ENCODE results near the gene SLC17A2. TPM values are rescaled to one million over a fixed set of nuclear protein-coding genes. Genes with fewer than 3 reads are reported as not detected.
"Not testable (repeated sequence)": the region's sequence is repeated elsewhere in the genome, so short reads cannot be mapped to it uniquely, and the experiment has no call there.

SLC17A2 gene
- total and polyA plus RNA-seq, 5 donors from 2014 or later: not detected

DNA sequence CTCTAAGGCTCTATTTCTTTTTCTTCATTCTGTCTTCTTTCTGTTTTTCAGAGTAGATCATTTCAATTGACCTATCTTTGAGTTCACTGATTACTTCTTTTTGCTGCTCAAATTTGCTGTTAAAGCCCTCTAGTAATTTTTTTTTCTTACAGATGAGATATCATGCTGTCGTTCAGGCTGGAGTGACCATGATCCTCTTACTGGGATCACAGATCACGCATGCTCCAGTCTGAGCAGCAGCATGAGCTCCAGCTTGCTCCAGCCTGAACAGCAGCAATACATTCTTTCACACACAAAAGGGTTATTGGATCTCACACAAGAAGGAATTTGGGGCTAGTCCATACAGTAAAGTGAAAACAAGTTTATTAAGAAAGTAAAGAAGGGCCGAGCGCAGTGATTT lies 19.8 kb upstream of the SLC17A2 start:
- no peak for DNase-seq
- H3K4me1 ChIP-seq (ENCODE audit: control insufficient read depth, insufficient read depth, low read length, poor library complexity, severe bottlenecking): no peaks in the 10 kb centered on the region
- no peaks in the 10 kb centered on the region for H3K9me3 ChIP-seq (ENCODE audit: control insufficient read depth in 2 of 2, low read length in 2 of 2)
- H3K36me3 ChIP-seq (ENCODE audit: control insufficient read depth, insufficient read depth, low read length): no peaks in the 10 kb centered on the region
- H3K9me3 Mint-ChIP-seq: peaks cover 0 to 7% (median 2%) of the 10 kb centered on the region in 7 donors
- no peak overlapping the region for H3K27ac Mint-ChIP-seq
- ATAC-seq (ENCODE audit: low read depth in 2 of 2): no peak
- peaks cover 2% of the 10 kb centered on the region for H3K27me3 ChIP-seq (ENCODE audit: control insufficient read depth, insufficient read depth, low read length)
- H3K4me3 ChIP-seq (ENCODE audit: low read depth, low read length): no peak overlapping the region
- no peak overlapping the region for H3K4me3 Mint-ChIP-seq
- peaks cover 2 to 15% (median 5%) of the 10 kb centered on the region in 4 donors for H3K4me1 Mint-ChIP-seq
- H3K27ac ChIP-seq (ENCODE audit: insufficient read depth, low read length, poor library complexity, severe bottlenecking): no peak overlapping the region
- peaks cover 7% of the 10 kb centered on the region for H3K27me3 Mint-ChIP-seq
- no peaks in the 10 kb centered on the region for H3K36me3 Mint-ChIP-seq

DNA sequence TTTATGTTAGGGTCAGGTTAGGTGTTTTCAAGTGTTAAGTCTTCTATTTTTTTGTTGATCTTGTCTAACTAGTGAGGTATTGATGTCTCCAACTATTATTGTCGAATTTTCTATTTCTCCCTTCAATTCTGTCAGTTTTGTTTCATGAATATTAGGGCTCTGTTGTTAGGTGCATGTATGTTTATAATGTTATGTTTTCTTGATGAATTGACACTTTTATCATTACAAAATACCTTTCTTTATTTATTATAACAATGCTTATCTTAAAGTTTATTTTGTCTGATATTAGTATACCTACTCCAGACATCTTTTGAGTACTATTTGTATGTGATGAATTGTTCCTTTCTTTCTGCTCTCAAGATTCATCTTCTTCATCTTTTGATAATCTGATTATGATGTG lies 19.2 kb upstream of the SLC17A2 start:
- no peaks in the 10 kb centered on the region for H3K36me3 Mint-ChIP-seq
- Histone ChIP-seq H3K27me3 (ENCODE audit: control insufficient read depth, insufficient read depth, low read length) (peaks cover under 1% of the 10 kb centered on the region), H3K4me3 (ENCODE audit: low read depth, low read length) (no peak overlapping the region), H3K36me3 (ENCODE audit: control insufficient read depth, insufficient read depth, low read length) (no peaks in the 10 kb centered on the region), H3K4me1 (ENCODE audit: control insufficient read depth, insufficient read depth, low read length, poor library complexity, severe bottlenecking) (no peaks in the 10 kb centered on the region), H3K27ac (ENCODE audit: insufficient read depth, low read length, poor library complexity, severe bottlenecking) (no peak overlapping the region), H3K9me3 (ENCODE audit: control insufficient read depth in 2 of 2, low read length in 2 of 2) (no peaks in the 10 kb centered on the region)
- H3K9me3 Mint-ChIP-seq: peaks cover 0 to 9% (median 2%) of the 10 kb centered on the region in 7 donors
- H3K27me3 Mint-ChIP-seq: peaks cover 7% of the 10 kb centered on the region
- DNase-seq (no peak), ATAC-seq (ENCODE audit: low read depth in 2 of 2) (no peak)
- peaks cover 2 to 15% (median 5%) of the 10 kb centered on the region in 4 donors for H3K4me1 Mint-ChIP-seq
- no peak overlapping the region for H3K4me3 Mint-ChIP-seq
- no peak overlapping the region for H3K27ac Mint-ChIP-seq

DNA sequence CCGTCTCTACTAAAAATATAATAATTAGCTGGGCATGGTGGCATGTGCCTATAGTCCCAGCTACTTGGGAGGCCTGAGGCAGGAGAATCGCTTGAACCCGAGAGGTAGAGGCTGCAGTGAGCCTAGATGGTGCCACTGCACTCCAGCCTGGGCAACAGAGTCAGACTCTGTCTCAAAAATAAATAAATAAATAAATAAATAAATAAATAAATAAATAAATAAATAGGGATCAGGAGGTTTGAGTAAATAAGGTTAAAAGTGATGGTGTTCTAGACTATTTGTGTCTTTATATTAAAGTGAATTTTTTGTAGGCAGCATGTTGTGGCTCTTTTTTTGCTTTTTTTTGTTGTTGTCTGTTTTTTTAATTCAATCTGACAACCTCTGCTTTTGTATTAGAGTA lies 17.0 kb upstream of the SLC17A2 start:
- not testable (repeated sequence) for H3K9me3 Mint-ChIP-seq; H3K4me1 ChIP-seq (ENCODE audit: control insufficient read depth, insufficient read depth, low read length, poor library complexity, severe bottlenecking); ATAC-seq (ENCODE audit: low read depth in 2 of 2)

DNA sequence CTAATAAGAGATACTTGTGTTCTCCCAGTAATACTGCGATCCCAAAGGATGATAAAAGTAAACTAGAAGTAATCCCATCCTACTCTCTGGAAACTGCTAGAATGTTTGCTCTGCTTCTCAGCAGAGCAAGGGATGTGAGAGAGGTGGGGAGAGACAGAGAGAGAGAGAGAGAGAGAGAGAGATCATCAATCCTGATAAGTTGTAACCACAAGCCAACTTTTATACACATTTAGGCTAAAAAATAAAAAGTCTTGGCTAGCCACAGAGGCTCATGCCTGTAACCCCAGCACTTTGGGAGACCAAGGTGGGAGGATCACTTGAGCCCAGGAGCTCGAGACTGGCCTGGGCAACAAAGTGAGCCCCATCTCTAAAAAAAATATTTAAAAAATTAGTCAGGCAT lies 16.1 kb upstream of the SLC17A2 start:
- Mint-ChIP-seq H3K9me3 (peaks cover 0 to 9% (median 2%) of the 10 kb centered on the region in 7 donors), H3K4me1 (peaks cover 2 to 15% (median 5%) of the 10 kb centered on the region in 4 donors), H3K4me3 (no peak overlapping the region), H3K27ac (no peak overlapping the region), H3K27me3 (peaks cover 14% of the 10 kb centered on the region), H3K36me3 (no peaks in the 10 kb centered on the region)
- ATAC-seq (ENCODE audit: low read depth in 2 of 2) (no peak), DNase-seq (no peak)
- H3K4me1 ChIP-seq (ENCODE audit: control insufficient read depth, insufficient read depth, low read length, poor library complexity, severe bottlenecking): no peaks in the 10 kb centered on the region
- peaks cover 2% of the 10 kb centered on the region for H3K27me3 ChIP-seq (ENCODE audit: control insufficient read depth, insufficient read depth, low read length)
- H3K9me3 ChIP-seq (ENCODE audit: control insufficient read depth in 2 of 2, low read length in 2 of 2): no peaks in the 10 kb centered on the region
- H3K4me3 ChIP-seq (ENCODE audit: low read depth, low read length): no peak overlapping the region
- no peak overlapping the region for H3K27ac ChIP-seq (ENCODE audit: insufficient read depth, low read length, poor library complexity, severe bottlenecking)
- no peaks in the 10 kb centered on the region for H3K36me3 ChIP-seq (ENCODE audit: control insufficient read depth, insufficient read depth, low read length)

More for the DNA sequence above, 17.0 kb upstream of the SLC17A2 start:
- H3K27ac Mint-ChIP-seq; H3K36me3 ChIP-seq (ENCODE audit: control insufficient read depth, insufficient read depth, low read length); H3K36me3 Mint-ChIP-seq; H3K9me3 ChIP-seq (ENCODE audit: control insufficient read depth in 2 of 2, low read length in 2 of 2); DNase-seq; H3K4me3 Mint-ChIP-seq; H3K27ac ChIP-seq (ENCODE audit: insufficient read depth, low read length, poor library complexity, severe bottlenecking); H3K4me3 ChIP-seq (ENCODE audit: low read depth, low read length); H3K27me3 ChIP-seq (ENCODE audit: control insufficient read depth, insufficient read depth, low read length): not testable (repeated sequence)
- peaks cover 2 to 15% (median 5%) of the 10 kb centered on the region in 4 donors for H3K4me1 Mint-ChIP-seq
- peaks cover 16% of the 10 kb centered on the region for H3K27me3 Mint-ChIP-seq

DNA sequence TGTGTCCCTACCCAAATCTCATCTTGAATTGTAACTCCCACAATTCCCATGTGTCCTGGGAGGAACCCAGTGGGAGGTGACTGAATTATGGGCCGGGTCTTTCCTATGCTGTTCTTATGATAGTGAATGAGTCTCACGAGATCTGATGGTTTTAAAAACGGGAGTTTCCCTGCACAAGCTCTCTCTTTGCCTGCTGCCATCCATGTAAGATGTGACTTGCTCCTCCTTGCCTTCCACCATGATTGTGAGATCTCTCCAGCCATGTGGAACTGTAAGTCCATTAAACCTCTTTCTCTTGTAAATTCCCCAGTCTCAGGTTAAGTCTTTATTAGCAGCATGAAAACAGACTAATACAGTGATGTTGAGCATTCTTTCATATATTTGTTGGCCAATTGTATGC lies 15.2 kb upstream of the SLC17A2 start:
- H3K4me3 Mint-ChIP-seq; H3K27me3 ChIP-seq (ENCODE audit: control insufficient read depth, insufficient read depth, low read length); H3K27ac ChIP-seq (ENCODE audit: insufficient read depth, low read length, poor library complexity, severe bottlenecking); H3K36me3 ChIP-seq (ENCODE audit: control insufficient read depth, insufficient read depth, low read length); H3K9me3 Mint-ChIP-seq; ATAC-seq (ENCODE audit: low read depth in 2 of 2); H3K36me3 Mint-ChIP-seq; H3K4me1 ChIP-seq (ENCODE audit: control insufficient read depth, insufficient read depth, low read length, poor library complexity, severe bottlenecking); DNase-seq; H3K27ac Mint-ChIP-seq; H3K4me3 ChIP-seq (ENCODE audit: low read depth, low read length); H3K9me3 ChIP-seq (ENCODE audit: control insufficient read depth in 2 of 2, low read length in 2 of 2): not testable (repeated sequence)
- H3K27me3 Mint-ChIP-seq: peaks cover 14% of the 10 kb centered on the region
- H3K4me1 Mint-ChIP-seq: peaks cover 2 to 15% (median 5%) of the 10 kb centered on the region in 4 donors

DNA sequence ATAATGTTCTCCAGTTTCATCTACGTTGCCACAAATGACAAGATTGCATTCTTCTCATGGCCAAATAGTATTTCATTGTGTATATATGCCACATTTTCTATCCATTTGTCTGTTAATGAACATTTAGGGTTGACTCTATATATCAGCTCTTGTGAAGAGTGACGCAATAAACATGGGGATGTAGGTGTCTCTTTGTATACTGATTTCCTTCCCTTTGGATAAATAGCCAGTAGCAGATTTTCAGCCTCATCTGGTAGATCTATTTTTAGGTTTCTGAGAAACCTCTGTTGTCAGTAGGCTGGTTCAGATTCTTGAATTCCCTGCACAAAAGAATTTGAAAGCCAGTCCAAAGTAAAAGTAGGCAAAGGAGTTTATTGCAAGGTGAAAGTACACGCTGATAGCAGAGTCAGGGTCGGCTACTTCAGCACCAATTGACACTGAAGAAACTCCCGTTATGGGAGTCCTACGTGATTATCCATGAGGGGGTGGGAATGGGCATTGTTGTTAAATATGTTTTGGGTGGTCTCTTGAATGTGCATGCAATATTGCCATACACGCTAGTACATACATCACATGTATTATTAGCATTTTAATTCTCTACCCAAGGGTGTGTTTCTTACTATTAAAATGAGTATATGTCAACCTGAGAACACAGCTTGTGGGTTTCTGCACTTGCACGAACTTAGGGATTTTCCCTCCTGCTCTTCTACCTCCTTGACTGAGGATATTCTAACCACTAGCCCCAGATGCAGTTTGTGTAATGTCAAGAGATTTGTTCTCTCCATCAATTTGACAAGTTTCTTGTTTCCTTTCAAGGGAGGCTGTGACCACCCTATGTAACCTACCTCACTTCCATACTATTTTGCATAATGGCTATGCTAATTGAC lies 14.4 kb upstream of the SLC17A2 start:
- H3K4me1 ChIP-seq (ENCODE audit: control insufficient read depth, insufficient read depth, low read length, poor library complexity, severe bottlenecking): no peaks in the 10 kb centered on the region
- H3K4me3 ChIP-seq (ENCODE audit: low read depth, low read length): no peak overlapping the region
- Mint-ChIP-seq H3K27ac (no peak overlapping the region), H3K27me3 (peaks cover 16% of the 10 kb centered on the region), H3K4me1 (peaks cover 2 to 15% (median 5%) of the 10 kb centered on the region in 4 donors), H3K4me3 (no peak overlapping the region), H3K36me3 (no peaks in the 10 kb centered on the region), H3K9me3 (peaks cover 0 to 9% (median 2%) of the 10 kb centered on the region in 7 donors)
- H3K27ac ChIP-seq (ENCODE audit: insufficient read depth, low read length, poor library complexity, severe bottlenecking): no peak overlapping the region
- peak in 1 of 3 donors; percentile 24 for DNase-seq
- no peaks in the 10 kb centered on the region for H3K9me3 ChIP-seq (ENCODE audit: control insufficient read depth in 2 of 2, low read length in 2 of 2)
- H3K36me3 ChIP-seq (ENCODE audit: control insufficient read depth, insufficient read depth, low read length): no peaks in the 10 kb centered on the region
- H3K27me3 ChIP-seq (ENCODE audit: control insufficient read depth, insufficient read depth, low read length): peaks cover 2% of the 10 kb centered on the region
- ATAC-seq (ENCODE audit: low read depth in 2 of 2): no peak

DNA sequence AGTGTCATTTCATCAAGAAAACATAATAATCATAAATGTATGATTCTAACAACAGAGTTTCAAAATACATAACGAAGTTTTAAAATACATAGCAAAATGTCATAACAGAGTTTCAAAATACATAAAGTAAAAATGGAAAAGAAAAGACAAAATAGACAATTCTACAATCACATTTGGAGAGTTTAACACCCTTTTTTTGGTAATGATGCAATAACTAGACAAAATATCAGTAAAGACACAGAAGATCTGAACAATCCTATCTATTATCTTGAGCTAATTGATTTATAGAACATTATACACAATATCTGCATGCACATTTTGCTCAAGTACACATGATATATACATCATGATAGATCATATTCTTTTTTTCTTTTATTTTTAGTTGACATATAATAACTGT lies 13.4 kb upstream of the SLC17A2 start:
- Mint-ChIP-seq H3K36me3 (no peaks in the 10 kb centered on the region), H3K4me1 (peaks cover 2 to 19% (median 5%) of the 10 kb centered on the region in 4 donors), H3K4me3 (no peak overlapping the region), H3K27me3 (peaks cover 24% of the 10 kb centered on the region), H3K9me3 (peaks cover 0 to 9% (median 0%) of the 10 kb centered on the region in 7 donors), H3K27ac (no peak overlapping the region)
- DNase-seq: no peak
- Histone ChIP-seq H3K27me3 (ENCODE audit: control insufficient read depth, insufficient read depth, low read length) (peaks cover 2% of the 10 kb centered on the region), H3K9me3 (ENCODE audit: control insufficient read depth in 2 of 2, low read length in 2 of 2) (no peaks in the 10 kb centered on the region), H3K4me1 (ENCODE audit: control insufficient read depth, insufficient read depth, low read length, poor library complexity, severe bottlenecking) (no peaks in the 10 kb centered on the region), H3K36me3 (ENCODE audit: control insufficient read depth, insufficient read depth, low read length) (no peaks in the 10 kb centered on the region), H3K27ac (ENCODE audit: insufficient read depth, low read length, poor library complexity, severe bottlenecking) (no peak overlapping the region), H3K4me3 (ENCODE audit: low read depth, low read length) (no peak overlapping the region)
- no peak for ATAC-seq (ENCODE audit: low read depth in 2 of 2)

All from CD4-positive, CD25-positive, alpha-beta regulatory T cell (primary cell).